ENCODE data around the gene ARHGAP6. TPM values are rescaled to one million over a fixed set of nuclear protein-coding genes. Genes with fewer than 3 reads are reported as not detected.

Gene ARHGAP6
- total RNA-seq, 1 experiment from 2014 or later, result 0.10 TPM

- RAD21 ChIA-PET (ENCODE audit: low non-redundant PET in 1 of 2, low total read pairs in 2 of 2, uncharacterized antibody in 2 of 2, unreplicated experiment in 2 of 2), result no interaction called here
- no peaks in the 10 kb centered on the region for H3K4me1 ChIP-seq (ENCODE audit: control insufficient read depth in 1 of 2, insufficient read depth in 2 of 2, low read length in 2 of 2)
- no peaks in the 10 kb centered on the region for H3K79me2 ChIP-seq (ENCODE audit: insufficient read depth, low read length)
- ATAC-seq (no peak), DNase-seq (ENCODE audit: low read depth, low spot score) (no peak)
- H2AFZ ChIP-seq (ENCODE audit: low read depth, low read length, poor library complexity, severe bottlenecking), result no peak overlapping the region
- no peaks in the 10 kb centered on the region for H3K27me3 ChIP-seq (ENCODE audit: insufficient read depth, low read length)
- POLR2A ChIA-PET, result no interaction called here
- H3K27ac ChIP-seq (ENCODE audit: low read depth, low read length), result no peak overlapping the region
- no peaks in the 10 kb centered on the region for H3K9me3 ChIP-seq (ENCODE audit: control insufficient read depth in 1 of 2, insufficient read depth in 1 of 2, low read depth in 1 of 2, low read length in 2 of 2)
- H3K4me2 ChIP-seq (ENCODE audit: low read length), result no peak overlapping the region
- intact Hi-C loops (cut with micrococcal nuclease), result no loop called here
- CTCF ChIA-PET, result no interaction called here
- TF ChIP-seq EZH2 (IDR thresholded peaks at IDR 0.05), result no peak
- TF ChIP-seq SIN3A (IDR thresholded peaks at IDR 0.05; ENCODE audit: low read depth), result no peak
- no peak for TF ChIP-seq MAX (IDR thresholded peaks at IDR 0.05)
- no peak for TF ChIP-seq TCF7L2 (IDR thresholded peaks at IDR 0.05; ENCODE audit: borderline replicate concordance, extremely low read depth, insufficient read depth, insufficient read length)
- TF ChIP-seq POLR2AphosphoS5 (IDR thresholded peaks at IDR 0.05; ENCODE audit: low read depth, low read length), result no peak
- TF ChIP-seq CTCF (IDR thresholded peaks at IDR 0.05 in 2 of 3, conservative IDR thresholded peaks at IDR 0.05 in 1 of 3; ENCODE audit: borderline replicate concordance in 1 of 3, insufficient read depth in 1 of 3, low read depth in 2 of 3, low read length in 2 of 3), result no peak
- no peak for TF ChIP-seq ATF3 (IDR thresholded peaks at IDR 0.05)
- no peak for TF ChIP-seq FOSL1 (IDR thresholded peaks at IDR 0.05; ENCODE audit: low read depth)
- H3K36me3 ChIP-seq (ENCODE audit: control insufficient read depth in 1 of 2, insufficient read depth in 2 of 2, low read length in 2 of 2), result no peaks in the 10 kb centered on the region
- no peak overlapping the region for H3K4me3 ChIP-seq (replicated peaks in 1 of 2; ENCODE audit: low read depth in 1 of 2, low read length in 2 of 2)
- no peaks in the 10 kb centered on the region for H3K9me2 ChIP-seq (ENCODE audit: insufficient read depth)
- BruUV-seq (replicated peaks), result no TSS peak
- no peak overlapping the region for H3K9ac ChIP-seq (ENCODE audit: low read length)
- no peaks in the 10 kb centered on the region for H4K20me1 ChIP-seq (ENCODE audit: insufficient read depth)
Measured at GRCh38 chrX:11611965-11612364, 53.8 kb downstream of the ARHGAP6 start.

GRCh38 chrX:11611161-11611560, 54.6 kb downstream of the ARHGAP6 start:
- intact Hi-C loops (cut with micrococcal nuclease), result no loop called here
- Histone ChIP-seq H3K36me3 (ENCODE audit: control insufficient read depth in 1 of 2, insufficient read depth in 2 of 2, low read length in 2 of 2) (no peaks in the 10 kb centered on the region), H4K20me1 (ENCODE audit: insufficient read depth) (no peaks in the 10 kb centered on the region), H2AFZ (ENCODE audit: low read depth, low read length, poor library complexity, severe bottlenecking) (no peak overlapping the region), H3K9me2 (ENCODE audit: insufficient read depth) (no peaks in the 10 kb centered on the region), H3K9ac (ENCODE audit: low read length) (no peak overlapping the region), H3K27me3 (ENCODE audit: insufficient read depth, low read length) (no peaks in the 10 kb centered on the region), H3K79me2 (ENCODE audit: insufficient read depth, low read length) (no peaks in the 10 kb centered on the region), H3K4me3 (replicated peaks in 1 of 2; ENCODE audit: low read depth in 1 of 2, low read length in 2 of 2) (no peak overlapping the region), H3K27ac (ENCODE audit: low read depth, low read length) (no peak overlapping the region), H3K4me2 (ENCODE audit: low read length) (no peak overlapping the region), H3K9me3 (ENCODE audit: control insufficient read depth in 1 of 2, insufficient read depth in 1 of 2, low read depth in 1 of 2, low read length in 2 of 2) (no peaks in the 10 kb centered on the region), H3K4me1 (ENCODE audit: control insufficient read depth in 1 of 2, insufficient read depth in 2 of 2, low read length in 2 of 2) (no peaks in the 10 kb centered on the region)
- no peak for DNase-seq (ENCODE audit: low read depth, low spot score)
- no peak for ATAC-seq
- ChIA-PET POLR2A (no interaction called here), RAD21 (ENCODE audit: low non-redundant PET in 1 of 2, low total read pairs in 2 of 2, uncharacterized antibody in 2 of 2, unreplicated experiment in 2 of 2) (no interaction called here), CTCF (no interaction called here)
- no TSS peak for BruUV-seq (replicated peaks)
- no peak for TF ChIP-seq EGR1 (IDR thresholded peaks at IDR 0.05; ENCODE audit: low read depth)
- TF ChIP-seq FOSL1 (IDR thresholded peaks at IDR 0.05; ENCODE audit: low read depth), result no peak
- TF ChIP-seq REST (IDR thresholded peaks at IDR 0.05; ENCODE audit: low read depth), result no peak
- TF ChIP-seq SRF (IDR thresholded peaks at IDR 0.05; ENCODE audit: low read depth), result no peak
- TF ChIP-seq CTCF (IDR thresholded peaks at IDR 0.05 in 2 of 3, conservative IDR thresholded peaks at IDR 0.05 in 1 of 3; ENCODE audit: borderline replicate concordance in 1 of 3, insufficient read depth in 1 of 3, low read depth in 2 of 3, low read length in 2 of 3), result no peak
- no peak for TF ChIP-seq EZH2 (IDR thresholded peaks at IDR 0.05)
- TF ChIP-seq ZNF274 (IDR thresholded peaks at IDR 0.05; ENCODE audit: low read depth, low read length), result no peak
- TF ChIP-seq SIN3A (IDR thresholded peaks at IDR 0.05; ENCODE audit: low read depth), result no peak

All from HCT116 (cell line).